ENCODE results near the gene ZNF581.
A peak's percentile ranks its signal among the peaks of the same experiment; 100 is the strongest.

The ZNF581 gene

GRCh38 chr19:55677572-55678028 is 34.2 kb downstream of the ZNF581 start:
- no peak for DNase-seq (ENCODE audit: low read depth in 1 of 2, low spot score in 1 of 2)
- no peak for TF ChIP-seq JUND (IDR thresholded peaks at IDR 0.05; ENCODE audit: low read depth)
- in situ Hi-C loops (cut with HindIII; ENCODE audit: low pct_unique_long_range_greater_than_20kb, low sequenced_read_pairs) = no loop called here

GRCh38 chr19:55678121-55678671 is 34.7 kb downstream of the ZNF581 start:
- DNase-seq (ENCODE audit: low read depth in 1 of 2, low spot score in 1 of 2) = no peak
- in situ Hi-C loops (cut with HindIII; ENCODE audit: low pct_unique_long_range_greater_than_20kb, low sequenced_read_pairs) = no loop called here
- no peak for TF ChIP-seq JUND (IDR thresholded peaks at IDR 0.05; ENCODE audit: low read depth)

GRCh38 chr19:55679343-55680257 is 36.2 kb downstream of the ZNF581 start:
- DNase-seq (ENCODE audit: low read depth in 1 of 2, low spot score in 1 of 2) = no peak
- in situ Hi-C loops (cut with HindIII; ENCODE audit: low pct_unique_long_range_greater_than_20kb, low sequenced_read_pairs) = no loop called here
- TF ChIP-seq JUND (IDR thresholded peaks at IDR 0.05; ENCODE audit: low read depth) = no peak

- TF ChIP-seq JUND (IDR thresholded peaks at IDR 0.05; ENCODE audit: low read depth) = no peak
- in situ Hi-C loops (cut with HindIII; ENCODE audit: low pct_unique_long_range_greater_than_20kb, low sequenced_read_pairs) = no loop called here
- no peak for DNase-seq (ENCODE audit: low read depth in 1 of 2, low spot score in 1 of 2)
Observed at GRCh38 chr19:55680339-55681130, 37.1 kb downstream of the ZNF581 start.

- no peak for DNase-seq (ENCODE audit: low read depth in 1 of 2, low spot score in 1 of 2)
- in situ Hi-C loops (cut with HindIII; ENCODE audit: low pct_unique_long_range_greater_than_20kb, low sequenced_read_pairs) = no loop called here
- TF ChIP-seq JUND (IDR thresholded peaks at IDR 0.05; ENCODE audit: low read depth) = no peak
Observed at GRCh38 chr19:55681131-55682092, 38.0 kb downstream of the ZNF581 start.

- in situ Hi-C loops (cut with HindIII; ENCODE audit: low pct_unique_long_range_greater_than_20kb, low sequenced_read_pairs) = no loop called here
- no peak for TF ChIP-seq JUND (IDR thresholded peaks at IDR 0.05; ENCODE audit: low read depth)
- peak in 1 of 2 experiments; percentile 21 for DNase-seq (ENCODE audit: low read depth in 1 of 2, low spot score in 1 of 2)
Observed at GRCh38 chr19:55683449-55684261, 40.2 kb downstream of the ZNF581 start.

GRCh38 chr19:55684946-55685681 is 41.7 kb downstream of the ZNF581 start:
- in situ Hi-C loops (cut with HindIII; ENCODE audit: low pct_unique_long_range_greater_than_20kb, low sequenced_read_pairs) = no loop called here
- no peak for TF ChIP-seq JUND (IDR thresholded peaks at IDR 0.05; ENCODE audit: low read depth)
- DNase-seq (ENCODE audit: low read depth in 1 of 2, low spot score in 1 of 2) = no peak

- no peak for DNase-seq (ENCODE audit: low read depth in 1 of 2, low spot score in 1 of 2)
- in situ Hi-C loops (cut with HindIII; ENCODE audit: low pct_unique_long_range_greater_than_20kb, low sequenced_read_pairs) = no loop called here
- no peak for TF ChIP-seq JUND (IDR thresholded peaks at IDR 0.05; ENCODE audit: low read depth)
Observed at GRCh38 chr19:55685776-55686175, 42.3 kb downstream of the ZNF581 start.

- in situ Hi-C loops (cut with HindIII; ENCODE audit: low pct_unique_long_range_greater_than_20kb, low sequenced_read_pairs) = no loop called here
- TF ChIP-seq JUND (IDR thresholded peaks at IDR 0.05; ENCODE audit: low read depth) = no peak
- DNase-seq (ENCODE audit: low read depth in 1 of 2, low spot score in 1 of 2) = no peak
Observed at GRCh38 chr19:55686311-55687050, 43.0 kb downstream of the ZNF581 start.

Data from T47D (cell line).